HG03460 (cell line): ENCODE data around the gene TMCC1.
"Not testable (repeated sequence)": the region's sequence is repeated elsewhere in the genome, so short reads cannot be mapped to it uniquely, and the experiment has no call there.

Source experiments
- ATAC-seq: cut with Tn5 transposase; IDR thresholded peaks from one replicate; pipeline ENCODE4 v1.9.1; 2021; ENCODE audit not compliant: unreplicated experiment

Gene TMCC1

DNA sequence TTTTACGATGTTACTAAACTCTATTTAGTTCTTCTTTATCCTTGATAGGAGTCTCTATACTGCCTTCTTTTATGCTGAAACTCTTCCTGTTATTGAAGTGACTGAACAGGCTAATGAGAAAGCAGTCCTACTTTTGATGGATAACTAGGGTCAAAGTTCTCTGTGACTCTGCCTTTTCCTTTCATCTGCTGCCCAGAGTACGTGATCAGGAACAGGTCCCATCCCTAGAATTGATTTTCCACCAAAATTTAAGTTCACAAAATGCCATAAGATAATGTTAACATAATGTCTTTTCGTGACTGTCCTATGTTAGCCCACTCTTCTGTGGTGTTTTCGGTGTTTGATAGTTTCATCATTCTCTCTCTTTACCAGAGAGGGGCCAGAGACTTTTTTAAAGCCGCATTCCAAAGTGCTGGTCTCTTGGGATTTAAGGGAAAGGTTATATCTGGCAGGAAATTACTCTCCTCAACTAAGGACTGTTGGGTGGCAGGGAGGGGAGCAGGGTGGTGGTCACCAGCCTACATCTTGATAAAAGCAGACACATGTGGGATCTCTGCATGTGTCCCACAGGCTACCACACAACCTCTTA is 236.8 kb downstream of the TMCC1 start:
- ATAC-seq, result no peak

- no peak for ATAC-seq
These were observed 238.2 kb downstream of the TMCC1 start for GRCh38 chr3:129655291-129655700.

- no peak for ATAC-seq
These were observed 239.4 kb downstream of the TMCC1 start for GRCh38 chr3:129654131-129654530.

- ATAC-seq, result no peak
These were observed 240.5 kb downstream of the TMCC1 start for GRCh38 chr3:129653019-129653418.

DNA sequence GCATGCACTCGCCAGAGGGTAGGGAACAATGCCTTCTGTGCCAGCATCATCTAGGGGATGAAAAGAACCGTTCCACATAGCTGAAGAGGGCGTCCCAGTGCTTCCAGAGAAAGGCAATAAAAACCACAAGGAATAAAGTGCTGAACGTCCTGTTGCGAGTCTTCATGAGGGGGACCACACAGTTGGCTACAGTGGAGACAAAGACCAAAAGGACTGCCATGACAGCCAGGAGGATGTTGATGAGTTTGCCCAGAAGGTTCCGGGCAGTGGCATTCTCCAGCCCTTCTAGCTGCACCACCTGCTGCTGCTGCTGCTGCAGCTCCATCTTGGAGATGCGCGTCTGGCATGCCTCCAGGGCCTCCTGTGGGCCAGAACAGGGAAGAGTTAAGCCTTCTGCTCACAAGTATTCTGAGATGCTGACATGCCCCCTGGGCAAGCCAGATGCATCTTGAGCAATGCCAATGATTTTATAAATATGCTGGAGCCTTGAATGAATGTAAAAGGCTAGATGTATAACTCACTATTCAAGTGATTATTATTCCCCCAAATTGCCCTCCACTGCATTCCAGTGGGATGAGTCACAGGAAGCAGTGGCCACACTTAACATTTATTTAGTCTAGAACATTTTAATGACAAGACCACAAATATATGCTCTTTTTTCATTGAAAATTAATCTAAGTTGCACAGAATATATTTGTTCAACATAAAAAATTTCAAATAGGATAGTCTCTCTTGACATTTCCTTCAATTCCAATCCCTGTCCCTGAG is 241.9 kb downstream of the TMCC1 start:
- no peak for ATAC-seq

DNA sequence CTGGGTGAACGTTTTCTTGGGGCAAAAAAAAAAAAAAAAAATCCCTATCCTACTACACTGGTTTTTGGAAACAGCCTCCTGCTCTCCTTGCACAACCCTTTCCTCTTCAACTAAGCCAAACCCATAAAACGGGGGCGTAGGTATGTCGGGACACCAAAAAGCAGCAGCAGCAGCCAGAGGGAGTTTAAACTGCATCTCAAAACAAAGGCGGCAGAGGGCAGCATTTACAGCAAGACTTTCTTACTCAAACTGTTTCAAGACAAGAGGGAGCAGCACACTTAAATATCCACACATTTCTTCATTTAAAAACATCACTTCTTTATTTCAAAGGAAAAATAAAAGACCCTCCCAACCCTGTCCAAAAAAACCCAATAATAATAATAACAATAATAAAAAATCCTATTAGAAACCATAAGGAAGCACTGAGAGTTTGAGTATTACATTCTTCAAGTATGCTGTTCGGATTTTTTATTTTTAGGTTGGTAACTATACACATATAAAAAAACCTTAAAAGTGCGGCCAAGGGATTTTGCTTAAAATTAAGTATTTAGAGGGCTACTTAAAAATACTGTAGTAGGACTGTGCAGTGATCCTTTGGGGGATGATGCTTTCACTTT is 243.1 kb downstream of the TMCC1 start:
- ATAC-seq, result no peak

DNA sequence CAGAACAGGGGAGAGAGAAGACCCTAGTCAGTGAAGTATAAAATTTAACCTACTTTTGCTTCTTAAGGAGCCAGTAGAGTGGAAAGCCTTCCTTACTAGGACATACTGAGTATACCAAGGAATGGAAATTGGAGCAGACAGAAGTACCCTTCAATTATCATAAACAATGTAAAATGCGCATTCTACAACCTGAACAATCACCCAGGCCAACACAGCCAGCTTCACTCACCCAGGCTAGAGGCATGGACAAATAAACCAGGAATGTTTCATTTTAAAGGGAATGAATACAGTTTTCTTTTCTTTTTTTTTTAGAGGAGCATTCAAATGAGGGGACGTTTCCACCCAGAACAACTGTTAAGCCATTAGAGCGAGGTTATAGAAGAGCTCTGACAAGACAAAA is 245.1 kb downstream of the TMCC1 start:
- no peak for ATAC-seq

GRCh38 chr3:129645286-129645685 is 248.2 kb downstream of the TMCC1 start:
- ATAC-seq, result no peak

- no peak for ATAC-seq
These were observed 248.7 kb downstream of the TMCC1 start for GRCh38 chr3:129644836-129645235.

DNA sequence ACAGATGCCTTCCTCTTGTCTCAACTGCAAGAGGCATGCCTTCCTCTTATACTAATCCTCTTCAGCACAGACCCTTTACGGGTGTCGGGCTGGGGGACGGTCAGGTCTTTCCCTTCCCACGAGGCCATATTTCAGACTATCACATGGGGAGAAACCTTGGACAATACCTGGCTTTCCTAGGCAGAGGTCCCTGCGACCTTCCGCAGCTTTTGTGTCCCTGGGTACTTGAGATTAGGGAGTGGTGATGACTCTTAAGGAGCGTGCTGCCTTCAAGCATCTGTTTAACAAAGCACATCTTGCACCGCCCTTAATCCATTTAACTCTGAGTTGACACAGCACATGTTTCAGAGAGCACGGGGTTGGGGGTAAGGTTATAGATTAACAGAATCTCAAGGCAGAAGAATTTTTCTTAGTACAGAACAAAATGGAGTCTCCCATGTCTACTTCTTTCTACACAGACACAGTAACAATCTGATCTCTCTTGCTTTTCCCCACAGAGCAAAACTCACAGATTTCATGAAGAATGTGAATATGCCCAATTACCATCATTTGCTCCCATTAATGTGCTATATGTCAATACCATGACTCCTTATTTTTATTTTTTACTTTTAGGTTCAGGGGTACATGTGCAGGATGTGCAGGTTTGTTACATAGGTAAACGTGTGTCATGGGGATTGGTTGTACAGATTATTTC is 251.8 kb downstream of the TMCC1 start:
- ATAC-seq, result not testable (repeated sequence)

GRCh38 chr3:129640985-129641384 is 252.5 kb downstream of the TMCC1 start:
- not testable (repeated sequence) for ATAC-seq

DNA sequence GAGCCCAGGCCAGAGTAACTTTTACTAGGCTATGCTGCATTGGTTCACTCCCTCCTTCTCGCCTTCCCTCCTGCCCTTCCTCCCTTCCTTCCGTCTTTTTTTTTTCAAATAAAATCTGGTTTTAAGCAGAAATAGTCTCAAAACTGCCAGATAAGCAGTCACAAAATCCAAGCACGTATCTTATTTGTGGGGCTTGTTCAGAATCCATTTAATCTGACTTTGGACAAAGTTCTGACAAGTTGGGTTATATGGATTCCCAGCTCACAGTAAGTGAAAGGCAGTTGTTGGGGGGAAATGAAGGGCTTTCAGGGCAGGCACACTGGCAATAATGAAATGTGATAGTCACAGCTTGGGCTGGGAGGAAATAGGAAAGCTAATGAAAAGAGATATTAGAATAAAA is 255.0 kb downstream of the TMCC1 start:
- no peak for ATAC-seq

GRCh38 chr3:129636082-129636481 is 257.4 kb downstream of the TMCC1 start:
- ATAC-seq, result no peak

DNA sequence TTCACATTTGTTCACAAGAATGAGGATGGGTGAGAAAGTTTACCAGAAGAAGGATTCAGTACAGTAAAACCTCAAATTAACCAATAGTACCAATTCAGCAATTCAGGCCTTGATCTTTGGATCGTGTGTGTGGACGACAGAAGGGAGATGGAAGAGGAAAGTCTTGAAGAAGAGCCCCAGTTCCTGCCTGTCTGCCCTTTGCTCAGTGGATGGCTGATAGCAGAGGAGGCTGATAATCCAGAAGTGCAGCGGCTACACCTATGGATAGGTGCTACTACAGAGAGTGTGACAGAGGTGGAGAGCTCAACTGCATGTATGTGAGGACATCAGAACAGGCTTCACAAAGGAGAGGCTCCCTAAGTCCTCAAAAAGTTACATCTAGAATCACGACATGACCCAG is 257.9 kb downstream of the TMCC1 start:
- no peak for ATAC-seq

DNA sequence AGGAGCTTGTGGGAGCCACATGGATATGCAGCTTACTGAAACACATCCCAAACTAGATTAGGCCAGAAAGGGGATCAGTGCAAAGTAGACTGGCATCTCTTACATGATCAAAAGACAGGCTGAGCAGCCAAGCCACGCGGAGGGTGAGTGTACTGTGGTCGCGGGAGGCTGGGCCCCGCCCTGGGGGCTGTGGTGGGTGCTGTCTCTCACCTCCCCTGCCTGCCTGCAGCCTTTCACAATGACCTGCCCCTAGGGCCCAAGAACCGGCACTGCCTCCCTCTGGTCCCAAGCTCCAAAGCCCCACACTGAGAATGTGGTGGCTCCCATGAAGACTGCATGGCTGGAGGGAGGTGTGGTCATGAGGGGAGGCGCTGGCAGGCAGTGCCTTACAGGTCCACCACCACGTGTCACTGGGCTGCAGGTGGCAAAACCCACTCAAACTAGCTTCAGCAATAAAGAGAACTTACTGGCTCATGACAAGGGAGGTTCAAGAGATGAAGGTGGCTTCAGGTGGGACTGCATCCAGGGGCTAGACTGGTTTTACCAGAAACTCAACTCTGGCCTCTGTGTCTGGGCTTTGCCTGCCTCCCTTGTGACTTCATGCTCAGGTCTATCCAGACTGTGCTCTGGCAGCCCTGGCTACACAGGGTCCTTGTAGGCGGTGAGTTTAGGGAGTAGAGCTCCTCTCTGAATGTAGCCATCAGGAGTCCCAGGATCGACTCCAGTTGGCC is 259.6 kb downstream of the TMCC1 start:
- no peak for ATAC-seq

- no peak for ATAC-seq
These were observed 260.5 kb downstream of the TMCC1 start for GRCh38 chr3:129632977-129633376.

- ATAC-seq, result no peak
These were observed 261.0 kb downstream of the TMCC1 start for GRCh38 chr3:129632556-129632955.

GRCh38 chr3:129632056-129632455 is 261.5 kb downstream of the TMCC1 start:
- ATAC-seq, result no peak

DNA sequence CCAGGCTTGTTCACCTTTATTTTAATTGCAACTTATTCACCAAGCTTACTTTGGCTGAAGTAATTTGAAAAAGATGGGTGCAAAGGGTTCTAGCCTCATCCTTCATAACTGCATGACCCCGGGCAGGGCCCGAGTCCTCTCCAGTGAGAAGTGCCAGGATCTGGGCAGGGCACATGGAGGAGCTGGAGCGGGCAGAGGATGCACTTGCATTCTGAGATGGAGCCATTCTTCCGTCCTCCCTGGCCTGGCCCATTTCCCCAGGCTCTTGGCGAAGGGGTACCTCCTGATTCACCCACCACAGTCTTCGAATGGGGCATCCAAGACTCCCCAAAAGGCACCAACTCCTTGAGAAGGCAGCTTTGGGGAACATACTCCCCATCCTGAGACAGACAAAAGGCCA is 264.5 kb downstream of the TMCC1 start:
- no peak for ATAC-seq

DNA sequence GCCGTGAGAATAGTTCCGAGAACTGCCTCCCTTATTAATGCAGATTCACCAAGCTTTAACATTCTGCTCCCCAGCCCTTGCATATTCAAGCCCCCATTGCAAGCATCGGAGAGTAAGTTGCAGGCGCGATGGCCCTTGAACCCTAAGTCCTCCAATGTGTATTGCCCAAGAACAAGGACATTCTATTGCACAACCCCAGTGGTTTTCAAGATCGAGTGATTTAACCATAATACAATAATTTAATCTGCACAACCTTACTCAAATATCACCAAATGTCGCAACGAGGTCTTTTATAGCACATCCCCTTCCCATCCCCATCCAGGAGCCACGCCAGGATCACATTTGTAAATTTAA is 265.4 kb downstream of the TMCC1 start:
- no peak for ATAC-seq
